IgD-negative memory B cell (primary cell): Measurements from ENCODE around the gene ADARB1. TPM values are rescaled to one million over a fixed set of nuclear protein-coding genes. Genes with fewer than 3 reads are reported as not detected.
A peak's percentile ranks its signal among the peaks of the same experiment; 100 is the strongest.

Experiments
- H3K27ac Mint-ChIP-seq, 3 donors: one replicate each; pipeline ENCODE4 v1.8.0; 2020 to 2022; ENCODE audit warnings: mild to moderate bottlenecking in 3 of 3, mixed read lengths in 3 of 3, moderate library complexity in 1 of 3
- H3K27me3 Mint-ChIP-seq: one replicate; pipeline ENCODE4 v1.8.0; 2021; ENCODE audit warnings: mixed read lengths
- H3K36me3 Mint-ChIP-seq: one replicate; pipeline ENCODE4 v1.8.0; 2020; ENCODE audit warnings: mild to moderate bottlenecking, mixed read lengths
- H3K4me1 Mint-ChIP-seq, 3 donors: one replicate each; pipeline ENCODE4 v1.8.0; 2020 to 2022; ENCODE audit warnings: mixed read lengths in 3 of 3, mild to moderate bottlenecking in 1 of 3
- H3K4me3 Mint-ChIP-seq, 4 donors: one replicate each; pipeline ENCODE4 v1.8.0; 2020 to 2022; ENCODE audit warnings: mild to moderate bottlenecking in 4 of 4, mixed read lengths in 4 of 4, moderate library complexity in 3 of 4
- H3K9me3 Mint-ChIP-seq, 3 donors: one replicate each; pipeline ENCODE4 v1.8.0; 2020 to 2021; ENCODE audit warnings: mixed read lengths in 3 of 3, mild to moderate bottlenecking in 1 of 3
- polyA plus RNA-seq: library from polyadenylated mRNA; unstranded; fragments of 300-500 nt; fragmentation: Illumina TruSeq; gene quantifications from one replicate; pipeline ENCODE4 v1.2.3, GENCODE V29; 2021

The ADARB1 gene
- polyA plus RNA-seq, 1 donor from 2014 or later: 4.5 TPM

DNA sequence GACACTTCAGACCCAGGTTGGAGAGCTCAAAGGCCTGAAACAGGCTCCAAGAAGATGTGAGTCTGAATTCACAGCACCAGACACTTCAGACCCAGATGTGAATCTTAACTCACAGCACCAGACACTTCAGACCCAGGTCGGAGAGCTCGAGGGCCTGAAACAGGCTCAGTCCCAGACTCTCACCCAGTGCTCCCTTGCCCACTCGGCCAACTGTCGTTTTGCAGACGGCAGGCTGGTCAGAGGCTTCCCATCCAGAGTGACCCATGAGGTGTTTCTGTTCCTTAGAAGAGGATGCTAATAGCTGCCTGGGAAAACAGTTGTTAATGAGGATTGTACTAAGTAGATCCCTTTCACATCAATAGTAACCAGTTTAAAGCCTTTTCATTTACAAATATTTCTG, 88.4 kb downstream of the ADARB1 start:
- Mint-ChIP-seq H3K9me3 (peaks cover 0 to 3% (median 0%) of the 10 kb centered on the region in 3 donors), H3K27ac (no peak overlapping the region), H3K27me3 (no peaks in the 10 kb centered on the region)

DNA sequence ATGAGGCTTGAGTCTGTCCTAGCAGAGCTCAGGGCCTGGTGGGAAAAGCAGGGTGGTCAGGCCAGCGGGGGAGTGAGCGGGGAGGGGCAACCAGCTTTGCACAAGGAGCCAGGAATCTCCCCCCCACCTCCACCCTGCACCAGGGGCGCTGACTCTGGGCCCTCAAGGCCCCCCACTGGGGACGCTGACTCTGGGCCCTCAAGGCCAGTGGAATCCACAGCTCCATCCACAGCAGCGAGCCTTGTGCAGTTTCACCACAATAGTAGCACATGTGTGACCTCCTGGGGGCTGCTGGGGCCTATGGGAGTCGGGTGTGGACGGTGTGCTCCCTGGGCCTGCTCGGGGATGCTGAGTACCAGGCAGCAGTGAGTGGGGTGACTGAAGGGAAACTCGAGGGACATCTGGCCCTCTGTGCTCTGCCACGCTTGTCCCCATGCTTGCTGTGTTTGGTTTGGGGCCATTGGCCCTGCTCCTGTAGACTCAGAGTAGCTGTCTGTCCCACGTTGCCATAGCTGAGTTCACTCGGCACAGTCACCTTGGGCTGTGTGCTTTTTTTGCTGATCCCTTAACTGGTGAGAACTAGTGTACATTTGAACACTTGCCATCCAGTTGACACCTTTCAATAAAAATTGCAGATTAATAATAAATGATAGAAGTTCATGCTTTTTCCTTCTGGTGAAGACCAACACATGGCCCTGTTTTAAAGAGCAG, 89.2 kb downstream of the ADARB1 start:
- Mint-ChIP-seq H3K9me3 (peaks cover 0 to 3% (median 0%) of the 10 kb centered on the region in 3 donors), H3K27ac (no peak overlapping the region), H3K36me3 (no peaks in the 10 kb centered on the region), H3K27me3 (no peaks in the 10 kb centered on the region), H3K4me3 (no peak overlapping the region), H3K4me1 (peaks cover 8 to 10% (median 9%) of the 10 kb centered on the region in 3 donors)

More for the DNA sequence above, 88.4 kb downstream of the ADARB1 start:
- H3K36me3 Mint-ChIP-seq: no peaks in the 10 kb centered on the region
- H3K4me1 Mint-ChIP-seq: peaks cover 8 to 10% (median 9%) of the 10 kb centered on the region in 3 donors
- H3K4me3 Mint-ChIP-seq: no peak overlapping the region

GRCh38 chr21:45164124-45164511, 89.7 kb downstream of the ADARB1 start:
- peaks cover 3 to 5% (median 5%) of the 10 kb centered on the region in 3 donors for H3K4me1 Mint-ChIP-seq
- peaks cover 0 to 2% (median 0%) of the 10 kb centered on the region in 3 donors for H3K9me3 Mint-ChIP-seq
- H3K4me3 Mint-ChIP-seq: no peak overlapping the region
- no peaks in the 10 kb centered on the region for H3K36me3 Mint-ChIP-seq
- H3K27me3 Mint-ChIP-seq: no peaks in the 10 kb centered on the region
- H3K27ac Mint-ChIP-seq: no peak overlapping the region

DNA sequence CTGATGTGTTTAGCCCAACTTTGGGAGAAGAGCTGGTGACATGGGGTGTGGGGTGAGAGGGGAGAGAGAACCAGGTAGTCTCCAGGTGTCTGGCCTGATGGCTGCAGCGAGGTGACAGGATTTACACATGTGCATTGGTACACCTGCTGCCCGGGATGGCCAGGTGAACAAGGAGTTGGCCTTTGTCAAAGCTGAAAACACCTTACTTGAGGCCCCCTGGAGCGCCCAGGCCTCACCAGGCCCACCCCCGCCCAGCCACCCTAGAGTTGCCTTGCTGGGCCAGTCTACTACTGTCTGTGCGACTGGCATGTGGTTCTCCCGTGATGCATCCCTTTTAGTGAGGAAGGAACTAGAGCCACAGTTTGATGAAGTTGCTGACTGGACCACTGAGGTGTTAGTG, 90.5 kb downstream of the ADARB1 start:
- H3K27me3 Mint-ChIP-seq: no peaks in the 10 kb centered on the region
- no peak overlapping the region for H3K27ac Mint-ChIP-seq
- no peaks in the 10 kb centered on the region for H3K36me3 Mint-ChIP-seq
- H3K9me3 Mint-ChIP-seq: no peaks in the 10 kb centered on the region
- H3K4me3 Mint-ChIP-seq: no peak overlapping the region
- peaks cover 0 to 4% (median 2%) of the 10 kb centered on the region in 3 donors for H3K4me1 Mint-ChIP-seq

GRCh38 chr21:45166931-45167330, 92.6 kb downstream of the ADARB1 start:
- no peaks in the 10 kb centered on the region for H3K9me3 Mint-ChIP-seq
- H3K4me1 Mint-ChIP-seq: peaks cover 0 to 2% (median 2%) of the 10 kb centered on the region in 3 donors
- no peak overlapping the region for H3K27ac Mint-ChIP-seq
- no peak overlapping the region for H3K4me3 Mint-ChIP-seq
- H3K27me3 Mint-ChIP-seq: no peaks in the 10 kb centered on the region
- peaks cover 4% of the 10 kb centered on the region for H3K36me3 Mint-ChIP-seq

DNA sequence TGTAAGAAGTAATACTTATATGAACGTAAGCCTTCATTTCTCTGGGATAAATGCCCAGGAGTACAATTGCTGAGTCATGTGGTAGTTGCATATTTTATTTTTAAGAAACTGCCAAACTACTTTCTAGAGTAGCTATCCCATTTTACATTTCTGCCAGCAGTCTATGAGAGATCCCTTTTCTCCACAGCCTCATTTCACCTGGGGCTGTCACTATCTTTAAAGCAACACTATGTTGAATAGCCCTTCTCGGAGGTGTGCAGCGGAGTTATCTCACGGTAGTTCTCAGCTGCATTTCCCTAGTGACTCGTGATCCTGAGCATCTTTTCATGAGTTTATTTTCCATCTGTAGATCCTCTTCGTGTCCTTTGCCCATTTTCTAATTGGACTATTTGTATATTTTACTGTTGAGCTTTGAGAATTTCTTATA, 93.4 kb downstream of the ADARB1 start:
- H3K27me3 Mint-ChIP-seq: no peaks in the 10 kb centered on the region
- peaks cover 7% of the 10 kb centered on the region for H3K36me3 Mint-ChIP-seq
- H3K4me1 Mint-ChIP-seq: peaks cover 0 to 2% (median 0%) of the 10 kb centered on the region in 3 donors
- H3K4me3 Mint-ChIP-seq: no peak overlapping the region
- H3K9me3 Mint-ChIP-seq: no peaks in the 10 kb centered on the region
- no peak overlapping the region for H3K27ac Mint-ChIP-seq

DNA sequence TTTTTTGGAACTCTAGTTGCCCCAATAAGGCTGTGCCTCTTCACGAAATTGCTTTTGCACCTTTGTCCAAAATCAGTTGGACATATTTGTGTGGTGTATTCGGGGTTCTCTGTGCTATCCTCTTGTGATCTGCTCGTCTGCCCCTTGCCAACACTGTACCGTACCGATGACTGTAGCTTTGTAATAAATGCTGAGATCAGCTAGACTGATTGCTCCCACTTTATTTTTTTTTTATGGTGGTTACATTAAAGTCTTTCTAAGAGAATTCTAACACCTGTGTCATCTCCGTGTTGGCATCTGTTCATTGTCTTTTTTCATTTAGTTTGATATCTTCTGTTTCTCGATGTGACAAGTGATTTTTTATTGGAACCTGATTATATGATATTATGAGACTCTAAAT, 94.1 kb downstream of the ADARB1 start:
- H3K36me3 Mint-ChIP-seq: peaks cover 7% of the 10 kb centered on the region
- no peak overlapping the region for H3K27ac Mint-ChIP-seq
- H3K27me3 Mint-ChIP-seq: no peaks in the 10 kb centered on the region
- peaks cover 0 to 2% (median 0%) of the 10 kb centered on the region in 3 donors for H3K4me1 Mint-ChIP-seq
- H3K4me3 Mint-ChIP-seq: no peak overlapping the region
- H3K9me3 Mint-ChIP-seq: no peaks in the 10 kb centered on the region

GRCh38 chr21:45169001-45169400, 94.6 kb downstream of the ADARB1 start:
- Mint-ChIP-seq H3K9me3 (no peaks in the 10 kb centered on the region), H3K27ac (no peak overlapping the region), H3K4me1 (peaks cover 0 to 2% (median 0%) of the 10 kb centered on the region in 3 donors), H3K36me3 (peaks cover 7% of the 10 kb centered on the region), H3K27me3 (no peaks in the 10 kb centered on the region), H3K4me3 (no peak overlapping the region)

GRCh38 chr21:45169682-45170081, 95.3 kb downstream of the ADARB1 start:
- Mint-ChIP-seq H3K27ac (no peak overlapping the region), H3K4me3 (no peak overlapping the region), H3K9me3 (no peaks in the 10 kb centered on the region), H3K4me1 (peaks cover 0 to 2% (median 0%) of the 10 kb centered on the region in 3 donors), H3K36me3 (peaks cover 7% of the 10 kb centered on the region), H3K27me3 (no peaks in the 10 kb centered on the region)

GRCh38 chr21:45170987-45171386, 96.6 kb downstream of the ADARB1 start:
- no peaks in the 10 kb centered on the region for H3K27me3 Mint-ChIP-seq
- peaks cover 7% of the 10 kb centered on the region for H3K36me3 Mint-ChIP-seq
- no peaks in the 10 kb centered on the region for H3K9me3 Mint-ChIP-seq
- H3K27ac Mint-ChIP-seq: no peak overlapping the region
- peaks cover 0 to 2% (median 0%) of the 10 kb centered on the region in 3 donors for H3K4me1 Mint-ChIP-seq
- no peak overlapping the region for H3K4me3 Mint-ChIP-seq

DNA sequence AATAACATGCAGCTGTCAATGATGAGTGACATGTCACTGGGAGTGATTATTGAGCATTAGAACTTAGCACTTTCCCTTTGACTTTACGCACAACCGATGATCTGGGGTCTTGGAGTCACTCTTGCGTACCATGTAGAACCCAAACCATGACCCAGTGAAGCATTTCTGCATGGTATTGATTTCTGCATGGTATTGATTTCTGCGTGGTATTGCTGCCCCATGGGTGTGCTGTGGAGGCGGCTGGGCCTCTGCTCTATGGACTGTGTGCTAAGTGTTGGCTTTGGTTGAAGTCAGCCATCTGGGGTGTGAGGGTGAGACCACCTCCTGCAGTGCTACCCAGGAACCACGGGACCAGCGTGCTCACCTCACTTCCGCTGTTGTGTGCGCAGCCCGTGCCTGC, 98.0 kb downstream of the ADARB1 start:
- H3K27me3 Mint-ChIP-seq: no peaks in the 10 kb centered on the region
- H3K36me3 Mint-ChIP-seq: peaks cover 15% of the 10 kb centered on the region
- no peak overlapping the region for H3K27ac Mint-ChIP-seq
- H3K9me3 Mint-ChIP-seq: no peaks in the 10 kb centered on the region
- H3K4me1 Mint-ChIP-seq: no peaks in the 10 kb centered on the region
- no peak overlapping the region for H3K4me3 Mint-ChIP-seq

- H3K9me3 Mint-ChIP-seq: no peaks in the 10 kb centered on the region
- peaks cover 20% of the 10 kb centered on the region for H3K36me3 Mint-ChIP-seq
- no peak overlapping the region for H3K4me3 Mint-ChIP-seq
- no peaks in the 10 kb centered on the region for H3K27me3 Mint-ChIP-seq
- no peak overlapping the region for H3K27ac Mint-ChIP-seq
- no peaks in the 10 kb centered on the region for H3K4me1 Mint-ChIP-seq
Observed at GRCh38 chr21:45175326-45176095, 101.1 kb downstream of the ADARB1 start.

DNA sequence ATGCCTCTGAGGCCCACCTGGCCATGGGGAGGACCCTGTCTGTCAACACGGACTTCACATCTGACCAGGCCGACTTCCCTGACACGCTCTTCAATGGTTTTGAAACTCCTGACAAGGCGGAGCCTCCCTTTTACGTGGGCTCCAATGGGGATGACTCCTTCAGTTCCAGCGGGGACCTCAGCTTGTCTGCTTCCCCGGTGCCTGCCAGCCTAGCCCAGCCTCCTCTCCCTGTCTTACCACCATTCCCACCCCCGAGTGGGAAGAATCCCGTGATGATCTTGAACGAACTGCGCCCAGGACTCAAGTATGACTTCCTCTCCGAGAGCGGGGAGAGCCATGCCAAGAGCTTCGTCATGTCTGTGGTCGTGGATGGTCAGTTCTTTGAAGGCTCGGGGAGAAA, 101.8 kb downstream of the ADARB1 start:
- Mint-ChIP-seq H3K4me1 (no peaks in the 10 kb centered on the region), H3K9me3 (no peaks in the 10 kb centered on the region), H3K27me3 (no peaks in the 10 kb centered on the region), H3K36me3 (peaks cover 22% of the 10 kb centered on the region), H3K4me3 (no peak overlapping the region), H3K27ac (peak overlapping the region in 1 of 3 donors; percentile 62)

DNA sequence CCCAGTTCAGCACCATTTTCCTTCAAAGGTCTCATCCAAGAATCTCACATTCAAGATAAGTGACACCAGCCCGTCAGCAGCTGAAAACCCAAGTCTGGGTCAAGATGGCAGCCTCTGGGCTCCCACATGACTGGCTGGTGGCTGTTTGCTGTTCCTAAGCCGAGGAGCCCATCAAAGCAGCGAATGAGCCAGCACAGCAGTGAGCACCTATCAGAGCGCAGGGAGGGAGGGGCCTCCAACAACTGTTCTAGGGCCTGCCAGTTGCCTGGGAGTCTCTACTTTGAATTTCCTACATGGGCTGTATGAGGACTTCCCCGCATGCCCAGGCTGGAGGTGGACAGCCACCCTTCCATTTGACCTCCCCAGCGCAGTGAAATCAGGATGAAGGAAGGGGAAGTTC, 102.7 kb downstream of the ADARB1 start:
- Mint-ChIP-seq H3K27ac (peak overlapping the region in 1 of 3 donors; percentile 31), H3K9me3 (no peaks in the 10 kb centered on the region), H3K4me1 (no peaks in the 10 kb centered on the region), H3K4me3 (peak overlapping the region in 1 of 4 donors; percentile 38), H3K36me3 (peaks cover 19% of the 10 kb centered on the region), H3K27me3 (no peaks in the 10 kb centered on the region)

DNA sequence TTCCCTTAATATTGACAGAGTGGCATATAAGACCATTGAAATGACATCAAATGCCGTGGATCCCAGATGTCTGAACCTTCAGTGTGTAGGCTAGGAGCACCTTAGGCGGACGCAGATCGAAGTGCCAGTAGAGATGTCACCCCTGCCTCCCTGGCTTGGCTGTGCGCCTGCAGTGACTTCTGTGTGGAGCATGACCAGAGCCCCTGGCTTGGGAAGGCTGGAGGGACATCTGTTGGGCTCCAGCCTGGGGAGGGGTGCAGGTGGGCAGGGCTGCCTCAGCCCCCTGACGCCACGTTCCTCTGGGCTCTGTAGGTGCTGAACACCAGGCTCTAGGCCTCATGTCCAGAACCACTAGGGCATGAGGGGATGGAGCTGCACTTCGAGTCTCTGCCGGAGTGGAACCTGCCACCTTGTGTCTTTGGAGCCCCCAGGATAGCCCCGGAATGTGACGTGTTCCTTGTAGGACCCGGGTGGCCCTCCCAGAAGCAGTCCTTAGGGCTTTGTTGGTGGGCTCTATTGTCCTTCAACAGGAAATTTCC, 103.8 kb downstream of the ADARB1 start:
- Mint-ChIP-seq H3K27me3 (no peaks in the 10 kb centered on the region), H3K36me3 (peaks cover 17% of the 10 kb centered on the region), H3K4me3 (no peak overlapping the region), H3K9me3 (no peaks in the 10 kb centered on the region), H3K27ac (no peak overlapping the region), H3K4me1 (no peaks in the 10 kb centered on the region)
